ENCODE measurements around the gene SREBF1. TPM values are rescaled to one million over a fixed set of nuclear protein-coding genes. Genes with fewer than 3 reads are reported as not detected.
"Not testable (repeated sequence)": the region's sequence is repeated elsewhere in the genome, so short reads cannot be mapped to it uniquely, and the experiment has no call there.

Gene SREBF1
- total RNA-seq, 1 experiment from 2014 or later: 72.5 TPM

DNA sequence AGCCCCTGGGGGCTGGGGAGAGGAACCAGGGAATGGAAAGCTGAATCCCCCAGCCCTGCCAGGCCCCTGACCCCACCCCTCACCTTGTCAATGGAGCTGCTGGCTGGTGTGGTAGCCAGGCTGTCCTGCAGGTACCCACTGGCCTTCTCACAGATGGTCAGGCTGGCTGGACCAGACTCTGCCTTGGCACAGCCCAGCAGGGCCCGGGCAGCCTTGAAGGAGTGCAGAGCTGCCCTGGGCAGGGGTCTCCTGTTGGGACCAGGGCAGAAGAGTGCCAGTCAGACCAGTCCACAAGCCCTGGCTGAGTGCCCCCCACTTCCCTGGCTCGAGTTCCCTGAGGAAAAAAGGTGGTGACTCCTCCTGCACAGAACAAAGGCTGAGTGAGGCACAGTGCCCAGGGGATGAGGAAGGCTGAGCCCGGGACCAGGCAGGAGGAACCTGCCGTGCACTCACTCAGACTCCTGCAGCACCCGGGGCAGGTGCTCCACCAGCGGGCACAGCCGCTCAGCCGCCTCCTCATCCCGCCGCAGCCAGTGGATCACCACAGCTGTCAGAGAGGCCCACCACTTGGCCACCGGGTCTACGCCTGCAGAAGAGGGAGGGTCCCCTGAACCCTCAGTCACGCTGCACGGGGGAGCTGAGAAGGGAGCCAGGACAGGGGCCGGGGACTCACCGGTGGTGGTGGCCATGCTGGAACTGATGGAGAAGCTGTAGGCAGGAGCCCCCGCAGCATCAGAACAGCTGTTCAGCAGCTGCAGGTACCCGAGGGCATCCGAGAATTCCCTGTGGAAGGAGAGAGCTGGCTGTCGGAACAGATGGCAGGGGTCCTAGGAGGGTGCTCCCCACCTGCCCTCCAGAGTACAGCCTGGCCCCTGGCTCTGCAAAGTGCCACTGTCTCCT, 22.4 kb downstream of the SREBF1 start:
- no peak for DNase-seq (ENCODE audit: extremely low read depth, low read depth)

DNA sequence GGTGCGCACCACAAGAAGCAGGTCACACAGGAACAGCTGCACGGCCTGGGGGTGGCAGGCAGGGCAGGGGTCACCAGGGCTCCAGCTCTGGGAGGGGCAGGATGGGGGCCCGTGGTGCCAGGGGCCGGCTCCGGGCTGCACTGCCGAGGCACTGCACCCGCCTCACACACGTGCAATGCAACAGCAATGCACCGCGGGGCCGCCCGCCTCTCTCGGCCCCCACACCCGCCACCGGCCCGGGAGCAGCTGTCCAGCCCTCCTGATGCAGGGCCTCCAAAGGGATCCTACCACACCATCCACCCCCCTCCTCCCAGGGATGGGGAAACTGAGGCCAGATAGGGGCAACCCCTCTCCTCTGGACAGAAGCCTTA, 23.1 kb downstream of the SREBF1 start:
- DNase-seq (ENCODE audit: extremely low read depth, low read depth): no peak

DNA sequence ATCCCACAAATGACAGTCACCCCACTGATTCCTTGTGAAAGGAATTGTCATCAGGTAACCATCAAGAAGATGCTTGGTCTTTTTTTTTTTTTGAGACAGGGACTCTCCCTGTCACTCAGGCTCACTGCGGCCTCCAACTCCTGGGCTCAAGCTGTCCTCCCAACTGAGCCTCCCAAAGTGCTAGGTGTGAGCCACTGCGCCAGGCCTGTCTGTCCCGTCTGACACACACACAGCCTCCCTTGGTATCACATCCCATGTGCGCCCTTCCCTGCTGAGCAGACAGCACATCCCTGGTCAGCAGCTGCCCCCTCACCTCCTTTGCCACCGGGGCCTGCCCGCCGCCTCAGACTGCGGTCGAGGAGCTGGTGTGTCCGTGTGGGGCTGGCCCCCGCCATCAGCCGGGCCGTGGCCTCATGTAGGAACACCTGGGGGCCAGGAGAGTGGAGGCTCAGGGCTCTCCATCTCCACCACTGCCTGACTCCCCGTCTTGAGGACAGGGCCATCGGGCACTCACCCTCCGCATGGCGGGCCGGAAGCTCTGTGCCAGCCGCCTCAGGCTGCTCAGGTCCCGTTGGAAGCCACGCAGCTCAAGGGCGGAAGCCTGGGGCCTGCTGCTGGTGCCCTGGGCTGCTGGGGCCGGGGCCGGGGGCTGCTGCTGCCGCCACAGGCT, 23.6 kb downstream of the SREBF1 start:
- DNase-seq (ENCODE audit: extremely low read depth, low read depth): no peak

DNA sequence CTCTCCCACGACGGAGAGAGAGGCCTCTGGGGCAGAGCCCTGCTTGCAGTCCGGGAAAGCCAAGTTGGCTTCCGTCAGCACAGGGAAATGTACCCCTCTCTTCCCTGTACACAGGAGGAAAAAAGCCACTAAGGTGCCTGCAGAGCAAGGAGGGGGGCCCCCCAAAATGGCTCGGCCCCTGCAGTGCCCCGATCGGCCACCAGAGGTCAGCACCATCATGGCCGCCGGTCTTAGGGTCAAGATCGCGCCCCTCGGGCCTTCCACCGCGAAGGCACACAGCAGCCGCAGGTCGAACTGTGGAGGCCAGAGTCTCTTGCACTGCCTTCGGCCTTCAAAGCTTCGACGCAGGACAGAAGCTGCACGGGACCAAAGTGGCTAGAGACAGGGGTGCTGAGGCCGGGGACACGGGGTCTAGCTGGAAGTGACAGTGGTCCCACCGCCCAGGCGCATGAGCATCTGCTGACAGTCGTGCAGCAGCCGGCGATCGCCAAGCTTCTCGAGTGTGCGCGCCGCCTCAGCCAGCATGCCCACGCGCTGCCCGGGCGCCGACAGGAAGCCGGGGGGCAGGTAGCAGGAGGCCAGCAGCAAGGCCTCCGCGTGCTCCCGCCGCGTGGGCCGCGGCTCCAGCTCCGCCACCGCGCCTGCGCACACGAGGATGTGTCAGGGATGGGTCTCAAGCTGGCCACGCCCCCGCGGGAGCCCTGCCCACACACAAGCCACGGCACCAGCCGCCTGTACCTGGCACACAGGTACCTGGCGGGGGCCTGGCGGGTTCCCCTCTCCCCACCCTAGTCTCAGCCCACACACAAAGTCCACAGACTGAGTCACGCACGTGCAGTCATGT, 24.4 kb downstream of the SREBF1 start:
- DNase-seq (ENCODE audit: extremely low read depth, low read depth): no peak

DNA sequence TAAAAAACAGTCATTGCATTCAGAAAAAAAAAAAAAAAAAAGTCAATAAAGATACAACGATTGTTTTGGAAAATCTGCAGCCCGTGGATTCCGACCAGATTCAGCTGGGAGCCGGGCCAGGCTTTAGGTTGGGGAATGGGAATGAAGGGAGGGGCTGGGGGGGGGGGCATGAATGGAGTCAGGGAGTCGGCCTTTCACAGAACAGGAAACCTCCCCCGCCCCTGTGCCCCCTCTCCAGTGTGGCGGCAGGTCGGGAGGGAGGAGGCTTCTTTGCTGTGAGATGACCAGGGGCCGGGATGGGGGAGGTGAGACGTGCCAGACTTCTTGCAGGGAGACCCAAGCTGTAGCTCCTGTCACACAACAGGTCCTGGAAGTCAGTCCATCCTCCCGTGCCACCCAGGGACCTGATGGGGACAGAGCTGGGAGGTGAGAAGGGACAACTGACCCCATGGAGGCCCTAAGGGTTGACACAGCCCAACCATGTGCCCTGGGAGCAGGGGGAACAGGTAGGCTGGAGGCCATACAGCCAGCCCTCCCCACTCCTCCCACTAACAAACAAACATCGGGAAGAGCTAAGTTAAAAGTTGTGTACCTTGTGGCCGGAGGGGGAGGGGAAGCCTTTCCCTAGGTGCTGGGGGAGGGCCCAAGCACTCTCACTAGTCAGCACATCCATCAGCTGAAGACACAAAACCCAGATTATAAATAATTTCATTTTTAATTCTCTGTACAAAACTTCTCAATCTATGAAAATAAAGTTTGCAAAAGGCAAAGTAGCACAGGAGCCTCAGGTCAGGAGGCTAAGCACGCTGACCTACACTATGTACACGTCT, 25.2 kb downstream of the SREBF1 start:
- no peak for DNase-seq (ENCODE audit: extremely low read depth, low read depth)

DNA sequence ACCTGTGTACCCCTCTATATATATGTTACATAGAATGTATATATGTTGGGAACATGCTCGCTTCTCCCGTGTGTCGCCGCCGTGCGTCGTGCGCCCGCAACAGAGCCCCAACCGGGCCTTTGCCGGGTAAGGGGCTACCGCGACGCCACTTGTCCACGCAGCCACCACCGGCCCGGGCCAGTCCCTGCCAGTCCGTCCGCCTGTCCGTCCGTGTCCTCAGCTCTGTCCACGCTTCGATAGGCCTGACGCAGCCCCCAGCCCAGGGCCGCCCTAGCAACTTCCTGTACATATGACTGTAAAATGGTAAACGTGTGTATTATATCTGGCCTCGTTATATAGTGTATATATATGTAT, 25.9 kb downstream of the SREBF1 start:
- no peak for DNase-seq (ENCODE audit: extremely low read depth, low read depth)

DNA sequence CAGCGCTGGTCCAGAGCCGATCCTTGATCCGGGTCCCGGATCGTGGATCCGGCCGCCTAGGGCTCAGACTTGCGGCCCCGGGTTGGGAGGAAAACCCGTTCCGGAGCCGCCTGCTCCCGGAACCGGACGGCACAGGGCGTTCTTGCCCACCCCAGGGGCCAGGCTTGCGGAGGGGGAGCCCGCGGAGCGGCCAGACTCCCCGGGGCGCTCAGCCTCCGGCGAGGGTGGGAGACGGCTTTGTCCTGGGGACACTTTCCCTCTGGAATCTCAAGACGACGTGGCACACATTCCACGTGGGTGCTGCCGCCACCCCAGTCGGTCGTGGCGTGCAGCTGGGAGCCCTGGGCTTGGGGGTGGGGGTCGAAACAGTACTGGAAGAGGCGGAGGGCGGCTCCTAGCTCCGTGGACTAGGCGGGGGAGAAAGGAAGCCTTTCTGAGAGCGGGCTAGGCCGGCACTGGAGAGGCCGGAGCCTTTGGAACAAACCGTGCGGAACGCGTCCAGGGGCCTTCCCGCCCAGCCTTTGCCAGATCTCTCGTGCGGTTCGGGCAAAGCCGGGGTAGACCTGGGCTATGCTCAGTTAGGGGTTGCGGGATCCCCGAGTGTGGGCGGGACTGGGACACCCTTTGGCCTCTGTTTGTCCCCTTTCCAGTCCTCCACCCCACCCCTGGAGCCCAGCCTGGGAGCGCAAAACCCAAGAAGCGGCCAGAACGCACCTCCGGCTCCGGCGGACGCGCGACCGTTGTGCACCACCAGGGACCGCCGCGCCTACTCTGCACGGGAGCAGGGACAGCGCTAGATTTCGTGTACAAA, 26.5 kb downstream of the SREBF1 start:
- no peak for DNase-seq (ENCODE audit: extremely low read depth, low read depth)

DNA sequence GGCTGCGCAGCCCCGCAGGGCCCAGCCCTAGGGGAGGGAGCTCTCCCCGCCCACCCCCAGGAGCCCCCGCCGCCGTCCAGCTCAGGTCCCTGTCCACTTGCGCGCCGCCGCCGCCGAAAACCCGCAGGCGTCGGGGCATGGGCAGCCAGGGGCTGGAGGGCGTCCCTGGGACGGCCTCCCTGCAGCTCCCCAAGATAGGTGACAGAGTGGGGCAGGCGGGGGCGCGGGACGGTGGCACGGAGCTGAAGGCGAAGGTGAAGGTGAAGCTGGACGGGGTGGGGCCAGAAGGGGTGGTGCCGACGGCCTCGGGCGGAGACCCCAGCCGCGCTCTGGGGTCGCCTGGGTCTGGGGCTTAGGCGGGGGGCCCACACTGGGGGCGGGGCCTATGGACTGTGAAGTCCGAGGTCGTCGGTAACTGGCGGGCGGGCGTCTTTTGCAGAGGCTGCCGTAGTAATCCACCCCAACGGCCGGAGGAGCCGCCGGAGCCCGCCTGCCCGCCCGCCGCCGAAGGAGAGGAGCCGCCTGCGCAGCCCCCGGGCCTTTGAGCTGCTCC, 27.2 kb downstream of the SREBF1 start:
- DNase-seq (ENCODE audit: extremely low read depth, low read depth): no peak

DNA sequence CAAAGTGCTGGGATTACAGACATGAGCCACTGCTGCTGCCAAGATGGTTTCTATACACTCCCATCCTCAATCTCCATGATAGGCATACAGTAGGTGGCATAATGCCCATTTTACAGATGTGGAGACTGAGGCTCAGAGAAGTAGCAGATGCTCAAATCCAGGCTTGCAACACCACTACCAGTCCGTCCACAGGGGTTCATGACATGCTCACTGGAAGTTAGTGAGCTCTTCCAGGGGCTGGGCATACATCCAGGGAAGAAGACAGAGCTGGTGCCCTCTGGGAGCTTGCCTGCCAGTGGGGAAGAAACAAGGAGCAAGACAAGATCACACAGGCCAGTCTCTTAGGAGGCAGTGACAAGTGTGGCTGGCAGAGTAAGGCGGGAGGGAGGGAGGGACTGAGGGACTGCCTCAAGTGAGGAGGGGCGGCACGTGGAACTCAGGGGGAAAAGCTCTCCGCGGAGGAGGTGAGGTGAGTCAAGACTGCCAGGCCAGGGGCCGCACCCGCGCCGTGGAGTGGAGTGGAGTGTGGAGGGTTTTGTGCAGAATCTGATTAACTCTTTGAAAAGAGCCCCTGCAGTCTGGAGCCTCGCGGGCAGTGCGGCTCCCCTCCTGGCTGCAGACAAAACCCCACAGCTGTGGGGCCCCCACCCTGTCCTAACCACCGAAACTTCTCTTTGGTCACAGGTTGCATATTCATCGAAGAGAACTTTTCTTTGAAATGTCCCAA, 27.9 kb downstream of the SREBF1 start:
- DNase-seq (ENCODE audit: extremely low read depth, low read depth): no peak

DNA sequence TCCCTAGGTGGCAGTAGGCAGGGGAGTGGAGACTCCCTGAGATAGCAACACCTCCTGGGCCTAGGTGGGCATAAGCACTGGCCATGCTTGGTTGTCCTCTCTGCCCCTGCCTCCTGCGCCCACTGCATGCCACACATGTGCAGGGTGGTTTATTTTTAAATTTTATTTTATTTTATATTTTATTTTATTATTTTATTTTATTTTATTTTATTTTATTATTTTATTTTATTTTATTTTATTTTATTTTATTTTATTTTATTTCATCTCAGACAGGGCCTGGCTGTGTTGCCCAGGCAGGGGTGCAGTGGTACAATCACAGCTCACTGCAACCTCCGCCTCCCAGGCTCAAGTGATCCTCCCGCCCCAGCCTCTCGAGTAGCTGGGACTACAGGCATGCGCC, 28.6 kb downstream of the SREBF1 start:
- not testable (repeated sequence) for DNase-seq (ENCODE audit: extremely low read depth, low read depth)

DNA sequence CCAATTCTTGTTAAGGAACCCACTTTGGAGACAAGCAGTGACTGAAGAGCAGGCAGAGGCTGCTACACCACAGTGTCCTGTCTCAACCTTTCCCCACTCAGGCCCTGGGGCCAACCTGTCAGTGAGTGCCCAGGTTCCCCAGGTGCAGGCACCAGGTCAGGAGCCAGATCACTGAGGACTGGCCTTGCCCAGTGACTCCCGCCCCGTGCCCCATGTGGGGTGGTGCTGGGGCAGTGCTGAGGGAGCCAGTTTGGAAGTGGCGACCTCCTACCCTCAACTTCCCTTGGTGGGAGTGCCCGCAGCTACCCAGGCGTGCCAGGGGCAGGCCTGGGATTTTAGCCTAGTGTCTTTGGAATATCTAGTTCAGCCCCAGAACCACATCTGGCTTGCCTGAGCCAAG, 29.3 kb downstream of the SREBF1 start:
- DNase-seq (ENCODE audit: extremely low read depth, low read depth): no peak

DNA sequence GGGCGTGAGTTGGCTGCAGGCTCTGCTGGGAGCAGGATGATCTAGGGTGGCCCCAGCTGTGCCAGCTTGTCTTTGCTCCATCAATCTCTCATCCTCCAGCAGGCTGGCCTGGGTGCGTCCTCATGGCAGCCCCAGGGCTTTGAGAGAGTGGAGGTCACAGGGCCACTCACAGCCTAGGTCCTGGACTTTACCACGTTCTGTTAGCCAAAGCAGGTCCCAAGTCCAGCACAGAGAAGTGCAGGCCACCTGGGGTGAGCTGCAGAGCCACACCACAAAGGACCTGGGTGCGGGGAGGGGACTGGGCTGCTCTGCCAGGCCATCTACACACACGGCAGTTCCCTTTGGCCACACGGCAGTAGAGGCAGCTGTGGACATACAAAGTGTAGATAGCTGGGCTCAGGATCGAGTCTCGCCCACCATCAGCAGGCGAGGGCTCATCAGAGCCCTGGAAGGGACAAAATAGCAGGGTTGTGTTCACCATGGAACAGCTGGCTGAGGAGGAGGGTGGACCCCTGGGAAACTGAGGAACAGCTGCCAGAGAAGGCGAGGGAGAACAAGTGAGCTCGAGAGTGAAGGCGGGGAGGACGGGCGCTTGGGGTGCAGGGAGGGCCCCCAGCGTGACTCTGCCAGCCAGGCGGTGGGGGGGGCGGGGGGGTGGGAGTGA, 30.0 kb downstream of the SREBF1 start:
- no peak for DNase-seq (ENCODE audit: extremely low read depth, low read depth)

DNA sequence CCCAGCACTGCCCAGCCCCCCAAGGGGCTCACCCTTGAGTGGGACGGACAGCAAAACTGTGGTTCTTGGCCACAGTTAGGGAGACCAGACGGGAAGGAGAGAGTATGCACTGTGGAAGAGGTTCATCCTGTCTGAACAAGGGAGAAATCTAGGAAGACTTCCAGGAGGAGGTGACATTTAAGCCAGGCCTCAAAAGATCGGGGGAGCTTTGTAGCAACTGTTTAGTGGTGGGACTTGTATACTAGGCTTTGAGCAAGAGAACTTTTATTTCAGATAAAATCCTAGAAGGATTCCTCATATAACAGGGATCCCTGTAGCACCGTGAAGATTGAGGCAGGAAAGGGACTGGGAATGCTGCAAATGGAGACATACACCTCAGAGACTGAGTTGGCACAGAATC, 30.8 kb downstream of the SREBF1 start:
- DNase-seq (ENCODE audit: extremely low read depth, low read depth): no peak

DNA sequence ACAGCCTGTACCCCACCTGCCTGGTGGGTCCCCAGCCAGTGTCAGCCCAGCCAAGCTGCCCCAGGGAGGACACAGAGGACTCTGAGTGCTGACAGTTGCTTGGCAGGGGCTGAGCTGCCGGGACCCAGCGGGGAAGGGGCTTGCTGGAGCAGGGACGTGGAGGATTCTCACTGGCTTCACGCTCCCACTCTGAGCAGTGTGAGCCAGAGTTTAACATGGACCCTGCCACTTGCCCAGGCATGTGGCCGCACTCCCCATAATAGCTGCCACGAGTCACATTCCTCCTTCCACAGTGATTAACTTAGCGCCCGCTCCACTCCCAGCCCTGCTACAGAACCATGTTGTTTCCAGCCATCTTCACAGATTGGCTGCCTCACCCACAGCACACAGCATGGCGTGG, 31.2 kb downstream of the SREBF1 start:
- no peak for DNase-seq (ENCODE audit: extremely low read depth, low read depth)

DNA sequence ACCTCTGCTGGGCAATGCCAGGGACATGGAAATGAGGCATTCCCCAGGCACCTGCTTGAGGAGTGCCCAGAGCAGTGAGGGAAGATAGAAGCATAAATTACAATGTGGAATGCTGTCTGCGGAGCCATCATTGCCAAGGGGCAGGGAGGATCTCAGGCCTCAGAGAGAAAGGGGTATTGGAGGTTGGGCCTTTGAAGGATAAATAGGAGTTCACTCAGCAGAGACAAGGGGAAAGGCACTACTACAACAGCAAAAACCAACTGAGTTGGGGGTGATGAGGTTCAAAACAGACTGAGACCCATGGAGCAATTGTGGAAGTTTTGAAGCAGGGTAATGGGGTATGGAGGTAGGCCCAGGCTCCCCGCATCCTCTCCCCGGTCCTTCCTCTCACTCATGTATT, 32.8 kb downstream of the SREBF1 start:
- DNase-seq (ENCODE audit: extremely low read depth, low read depth): no peak

DNA sequence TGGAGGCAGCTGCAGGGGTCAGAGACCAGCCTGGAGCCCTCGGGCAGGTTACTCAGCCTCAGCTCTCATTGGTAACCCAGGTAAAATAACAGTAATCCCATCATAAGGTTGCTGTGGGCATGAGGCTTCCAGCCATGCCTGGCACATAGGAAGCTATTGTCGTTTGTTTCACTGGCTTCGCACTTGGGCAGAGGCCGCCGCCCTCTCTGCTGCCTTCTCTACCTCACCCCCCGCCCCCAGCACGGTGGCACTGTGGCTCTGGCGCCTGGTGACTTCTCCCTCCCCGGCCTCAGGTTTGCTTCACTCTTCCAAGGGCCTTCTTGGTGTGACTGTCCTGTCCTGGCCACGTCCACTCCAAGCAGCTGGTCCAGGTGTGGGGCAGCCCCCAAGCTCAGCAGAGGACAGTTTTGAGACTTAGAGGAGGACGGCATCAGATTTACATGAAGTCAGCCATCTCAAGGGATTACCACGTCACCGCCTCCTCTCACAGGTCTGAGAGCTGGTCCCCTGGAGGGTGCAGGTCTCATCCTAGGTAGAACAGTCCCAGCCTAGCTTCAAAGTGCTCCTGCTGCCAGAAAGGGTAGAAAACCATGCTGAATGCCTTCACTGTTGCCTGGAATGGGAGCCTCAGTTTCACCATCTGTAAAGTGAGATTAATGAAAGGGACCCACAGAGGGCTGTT, 34.8 kb downstream of the SREBF1 start:
- DNase-seq (ENCODE audit: extremely low read depth, low read depth): no peak

DNA sequence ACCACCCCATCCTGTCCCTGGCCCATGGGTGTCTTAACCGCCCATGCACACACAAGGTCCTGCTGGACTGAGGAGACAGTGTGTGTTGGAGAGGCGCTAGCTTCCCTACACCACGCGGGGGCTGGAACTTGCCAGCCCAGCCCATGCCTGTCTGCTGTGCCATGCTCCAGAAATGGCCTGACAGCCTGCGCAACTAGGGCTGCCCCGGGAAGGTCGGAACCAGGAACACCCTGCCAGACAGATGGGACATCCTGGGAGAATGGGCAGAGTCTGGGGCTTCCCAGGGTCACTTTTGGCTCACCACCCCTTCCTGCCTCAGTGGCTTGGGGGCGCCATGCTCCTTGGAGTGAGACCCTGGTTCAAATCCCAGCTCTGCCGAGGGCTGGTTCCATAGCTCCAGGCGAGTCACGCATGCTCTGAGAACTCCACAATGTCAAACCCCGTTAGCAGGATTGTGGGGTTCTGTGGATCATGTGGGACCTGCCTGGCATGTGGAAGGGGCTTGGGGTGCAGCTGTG, 36.2 kb downstream of the SREBF1 start:
- no peak for DNase-seq (ENCODE audit: extremely low read depth, low read depth)
